GM19455 (cell line): Measurements from ENCODE around the gene THRSP.
"Not testable (repeated sequence)": the region's sequence is repeated elsewhere in the genome, so short reads cannot be mapped to it uniquely, and the experiment has no call there.

Source experiments
- ATAC-seq: cut with Tn5 transposase; IDR thresholded peaks from one replicate; pipeline ENCODE4 v1.9.1; 2021; ENCODE audit not compliant: unreplicated experiment

THRSP gene

DNA sequence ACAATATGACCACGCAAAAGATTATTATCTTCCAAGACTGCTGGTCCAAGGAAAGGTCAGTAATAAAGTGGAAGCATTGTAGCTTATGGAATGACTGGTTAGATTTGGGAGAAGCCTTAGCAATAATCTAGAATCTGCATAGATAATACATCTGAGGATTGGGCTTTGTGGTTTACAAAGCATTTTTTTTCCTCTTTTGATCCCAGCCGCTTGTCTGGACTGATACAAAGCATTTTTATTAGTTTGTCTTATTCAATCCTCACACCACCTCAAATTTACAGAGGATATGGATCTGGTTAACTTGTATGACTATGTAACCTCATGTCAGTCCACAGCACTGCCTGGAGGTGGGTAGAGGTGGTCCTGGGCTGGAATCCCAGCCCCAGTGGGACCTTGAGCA is 990 bp upstream of the THRSP start:
- no peak for ATAC-seq

DNA sequence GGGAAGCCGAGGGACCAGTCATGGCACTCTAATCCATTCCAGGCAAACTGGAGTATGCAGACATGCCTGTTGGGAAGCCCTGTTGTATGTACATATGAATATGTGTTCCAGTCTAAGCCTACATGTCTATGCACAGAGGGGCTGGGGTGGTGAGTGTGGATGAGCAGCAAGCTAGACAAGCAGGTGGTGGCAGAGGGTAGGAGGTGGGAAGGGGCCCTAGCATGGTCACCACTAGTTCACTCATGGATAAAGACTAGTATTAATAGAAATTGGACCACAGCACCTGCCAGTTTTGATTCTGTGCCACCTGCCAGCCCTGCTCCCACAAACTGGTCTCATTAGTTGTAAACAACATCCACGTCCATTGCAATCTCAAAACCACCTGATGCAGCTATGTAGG is 1.5 kb downstream of the THRSP start:
- no peak for ATAC-seq

DNA sequence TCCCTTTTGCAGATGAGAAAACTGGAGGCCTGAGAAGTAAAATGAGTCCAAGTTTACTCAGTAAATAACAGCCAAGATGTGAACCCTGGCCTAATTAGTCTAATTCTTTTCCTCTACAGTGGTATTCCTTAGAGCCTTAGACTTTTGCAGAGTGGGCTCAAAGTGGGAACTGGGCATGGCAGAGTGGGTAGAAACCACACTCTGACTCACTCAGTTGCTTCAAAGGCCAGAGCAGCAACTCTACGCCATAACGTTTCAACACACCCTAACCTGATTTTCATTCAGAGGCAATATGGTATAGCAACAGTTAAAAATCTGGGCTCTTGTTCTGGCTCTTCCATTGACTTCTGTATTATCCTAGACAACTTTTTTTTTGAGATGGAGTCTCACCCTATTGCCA is 2.8 kb downstream of the THRSP start:
- no peak for ATAC-seq

GRCh38 chr11:78067704-78068103 is 4.0 kb downstream of the THRSP start:
- ATAC-seq = no peak

DNA sequence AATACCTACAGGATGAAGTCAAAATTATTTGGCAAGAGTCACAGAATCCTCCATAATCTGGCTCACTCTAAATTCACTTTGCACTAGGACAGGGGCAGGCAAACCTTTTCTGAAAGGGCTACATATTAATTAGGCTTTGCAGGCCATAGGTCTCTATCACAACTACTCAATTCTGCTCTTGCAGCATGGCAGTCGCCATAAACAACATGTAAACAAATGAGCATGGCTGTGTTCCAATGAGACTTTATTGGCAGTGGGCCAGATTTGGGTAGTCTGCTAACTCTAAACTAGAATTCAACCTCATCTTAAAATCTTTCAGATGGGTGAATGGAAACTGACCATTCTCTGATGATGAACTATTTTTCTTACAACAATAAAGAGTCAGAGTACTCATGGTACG is 5.8 kb downstream of the THRSP start:
- no peak for ATAC-seq

DNA sequence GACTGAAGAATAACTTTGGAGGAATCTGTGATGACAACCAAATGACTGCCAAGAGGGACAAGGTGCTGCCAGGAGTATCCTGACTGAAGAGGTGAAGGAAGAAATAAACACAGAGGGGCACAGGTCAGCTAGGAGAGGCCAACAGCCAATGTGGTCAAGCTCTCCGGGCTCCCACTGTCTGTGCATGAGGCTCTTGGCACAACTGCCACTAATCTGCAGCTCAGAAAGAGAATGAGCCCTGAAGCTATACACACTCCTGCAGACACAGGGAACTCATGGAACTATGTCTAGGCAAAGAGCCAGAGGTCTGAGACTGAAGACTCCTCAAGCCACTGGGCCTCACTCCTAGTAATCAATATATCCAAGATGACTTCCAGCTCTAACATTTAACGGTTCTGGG is 7.0 kb downstream of the THRSP start:
- no peak for ATAC-seq

- no peak for ATAC-seq
Observed at GRCh38 chr11:78071717-78072116, 8.1 kb downstream of the THRSP start.

DNA sequence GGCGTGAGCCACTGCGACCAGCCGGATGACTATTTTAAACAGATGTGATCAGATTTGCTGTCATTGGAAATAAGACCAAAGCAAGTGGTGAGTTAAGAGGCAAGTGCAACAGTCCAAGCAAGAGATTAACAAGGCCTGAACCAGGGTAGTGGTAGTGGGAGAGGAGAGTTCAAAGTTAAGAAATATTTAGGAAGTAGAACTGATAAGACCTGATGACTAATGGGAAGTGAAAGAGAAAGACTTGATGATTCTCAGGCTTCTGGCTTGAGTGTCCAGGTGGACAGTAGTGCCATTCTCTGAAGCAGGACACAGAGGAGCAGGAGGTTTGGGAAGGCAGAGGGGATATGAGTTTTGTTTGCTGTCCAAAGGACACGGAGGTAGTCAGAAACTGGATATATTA is 8.8 kb downstream of the THRSP start:
- no peak for ATAC-seq

GRCh38 chr11:78074756-78075155 is 11.1 kb downstream of the THRSP start:
- no peak for ATAC-seq

- no peak for ATAC-seq
Observed at GRCh38 chr11:78076733-78077403, 13.2 kb downstream of the THRSP start.

DNA sequence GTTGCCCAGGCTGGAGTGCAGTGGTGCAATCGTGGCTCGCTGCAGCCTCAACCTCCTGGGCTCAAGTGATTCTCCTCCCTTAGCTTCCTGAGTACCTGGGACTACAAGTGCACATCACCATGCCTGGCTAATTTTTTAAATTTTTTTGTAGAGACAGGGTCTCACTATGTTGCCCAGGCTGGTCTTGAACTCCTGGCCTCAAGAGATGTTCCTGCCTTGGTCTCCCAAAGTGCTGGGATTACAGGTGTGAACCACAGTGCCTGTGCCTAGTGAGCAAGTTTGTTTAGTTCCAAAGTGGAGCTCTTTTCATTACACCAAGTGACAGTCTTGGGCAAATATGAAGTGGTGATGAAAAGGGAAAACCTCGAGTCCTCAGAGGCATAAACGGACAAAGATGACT is 13.9 kb downstream of the THRSP start:
- ATAC-seq = not testable (repeated sequence)

DNA sequence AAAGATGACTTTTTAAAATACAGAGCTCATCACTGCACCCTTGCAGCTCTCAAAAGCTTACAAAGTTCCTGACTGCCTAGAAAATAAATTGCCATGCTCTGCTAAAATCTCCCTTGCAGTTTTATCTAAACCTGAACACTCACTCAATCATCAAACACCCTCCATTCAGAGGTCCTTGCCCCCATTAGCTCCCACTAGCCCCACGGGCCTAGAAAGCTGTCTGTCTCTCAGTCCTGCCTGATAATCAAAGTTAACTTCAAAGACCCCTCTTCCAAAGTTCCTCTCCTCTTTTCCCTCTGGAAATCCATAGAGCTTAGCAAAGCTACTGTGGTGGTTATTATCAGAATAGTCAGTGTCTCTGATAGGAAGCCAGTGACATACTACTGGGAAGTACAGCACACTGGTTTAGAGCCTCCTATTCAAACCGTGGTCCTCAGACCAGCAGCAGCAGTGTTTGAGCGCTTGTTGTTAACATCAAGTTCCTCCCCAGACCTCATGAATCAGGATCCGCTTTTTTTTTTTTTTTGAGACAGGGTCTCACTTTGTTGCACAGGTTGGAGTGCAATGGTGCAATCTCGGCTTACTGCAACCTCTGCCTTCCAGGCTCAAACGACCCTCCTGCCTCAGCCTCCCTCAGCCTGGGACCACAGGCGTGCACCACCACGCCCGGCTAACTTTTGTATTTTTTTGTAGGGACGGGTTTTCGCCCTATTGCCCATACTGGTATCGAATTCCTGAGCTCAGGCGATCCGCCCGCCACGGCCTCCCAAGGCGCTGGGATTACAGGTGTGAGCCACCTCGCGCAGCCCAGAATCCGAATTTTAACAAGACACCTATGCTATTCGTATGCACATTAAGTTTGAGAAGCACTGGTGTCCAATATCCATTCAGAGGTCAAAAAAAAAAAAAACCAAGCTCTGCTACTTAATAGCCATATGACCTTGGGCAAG is 14.8 kb downstream of the THRSP start:
- ATAC-seq = no peak

- ATAC-seq = peak; percentile 90
Observed at GRCh38 chr11:78079232-78080083, 15.8 kb downstream of the THRSP start, which contains the start of gene NDUFC2. Gene NDUFC2 (minus strand): TSS chr11:78079862. CDS start chr11:78079744, 118 bp downstream.

DNA sequence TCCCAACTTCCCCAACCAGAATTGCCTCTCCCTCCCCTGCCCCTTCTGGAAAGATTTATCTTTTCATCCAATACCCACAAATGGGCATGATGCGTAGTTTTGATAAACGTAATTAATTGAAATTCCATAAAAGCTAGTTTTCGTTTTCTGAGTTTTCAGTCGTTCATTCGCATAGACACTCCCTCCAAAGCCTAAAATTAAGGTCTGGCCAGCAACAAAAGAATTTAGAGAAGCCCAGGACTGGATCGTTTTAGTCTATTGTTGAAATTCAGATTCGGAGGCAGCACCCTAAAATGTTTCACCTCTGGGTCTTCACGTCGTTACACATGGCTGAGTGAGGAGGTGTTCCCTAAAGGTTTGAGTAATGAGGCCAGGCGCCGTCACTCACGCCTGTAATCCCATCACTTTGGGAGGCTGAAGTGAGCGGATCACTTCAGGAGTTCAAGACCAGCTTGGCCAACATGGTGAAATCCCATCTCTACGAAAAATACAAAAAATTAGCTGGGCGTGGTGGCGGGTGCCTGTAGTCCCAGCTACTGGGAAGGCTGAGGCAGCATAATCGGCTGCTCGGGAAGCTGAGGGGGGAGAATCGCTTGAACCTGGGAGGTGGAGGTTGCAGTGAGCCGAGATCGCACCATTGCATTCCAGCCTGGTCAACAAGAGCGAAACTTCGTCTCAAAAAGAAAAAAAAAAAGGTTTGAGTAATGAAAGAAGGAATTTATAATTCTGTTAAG is 16.6 kb downstream of the THRSP start:
- ATAC-seq = no peak

DNA sequence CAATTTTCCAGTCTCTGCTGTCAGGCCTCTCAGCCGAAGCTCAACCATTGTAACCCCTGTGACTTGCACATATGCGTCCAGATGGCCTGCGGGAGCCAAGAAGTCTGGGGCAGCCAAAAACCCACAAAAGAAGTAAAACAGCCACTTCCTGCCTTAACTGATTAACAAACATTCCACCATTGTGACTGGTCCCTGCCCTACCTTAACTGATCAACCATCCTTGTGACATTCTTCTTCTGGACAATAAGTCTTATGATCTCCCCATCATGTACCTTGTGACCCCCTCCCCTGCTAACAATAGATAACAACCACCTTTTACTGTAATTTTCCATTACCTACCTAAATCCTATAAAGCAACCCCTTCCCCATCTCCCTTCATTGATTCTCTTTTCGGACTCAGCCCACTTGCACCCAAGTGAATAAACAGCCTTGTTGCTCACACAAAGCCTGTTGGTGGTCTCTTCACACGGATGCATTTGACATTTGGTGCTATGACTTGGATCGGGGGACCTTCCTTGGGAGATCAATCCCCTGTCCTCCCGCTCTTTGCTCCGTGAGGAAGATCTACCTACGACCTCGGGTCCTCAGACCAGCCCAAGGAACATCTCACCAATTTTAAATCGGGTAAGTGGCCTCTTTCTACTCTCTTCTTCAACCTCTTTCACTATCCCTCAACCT is 17.3 kb downstream of the THRSP start:
- ATAC-seq = no peak

DNA sequence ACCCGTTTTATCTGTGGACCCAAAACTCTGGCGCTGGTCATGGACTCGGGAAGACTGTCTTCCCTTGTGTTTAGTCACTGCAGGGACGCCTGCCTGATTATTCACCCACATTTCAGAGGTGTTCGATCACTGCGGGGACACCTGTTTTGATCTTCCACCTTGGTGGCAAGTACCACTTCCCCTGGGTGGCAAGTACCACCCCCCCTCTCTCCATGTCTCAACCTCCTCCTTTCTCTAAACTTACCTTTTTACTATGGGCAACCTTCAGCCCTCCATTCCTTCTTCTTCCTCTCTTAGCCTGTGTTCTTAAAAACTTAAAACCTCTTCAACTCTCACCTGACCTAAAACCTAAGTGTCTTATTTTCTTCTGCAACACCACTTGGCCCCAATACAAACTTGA is 17.9 kb downstream of the THRSP start:
- no peak for ATAC-seq

DNA sequence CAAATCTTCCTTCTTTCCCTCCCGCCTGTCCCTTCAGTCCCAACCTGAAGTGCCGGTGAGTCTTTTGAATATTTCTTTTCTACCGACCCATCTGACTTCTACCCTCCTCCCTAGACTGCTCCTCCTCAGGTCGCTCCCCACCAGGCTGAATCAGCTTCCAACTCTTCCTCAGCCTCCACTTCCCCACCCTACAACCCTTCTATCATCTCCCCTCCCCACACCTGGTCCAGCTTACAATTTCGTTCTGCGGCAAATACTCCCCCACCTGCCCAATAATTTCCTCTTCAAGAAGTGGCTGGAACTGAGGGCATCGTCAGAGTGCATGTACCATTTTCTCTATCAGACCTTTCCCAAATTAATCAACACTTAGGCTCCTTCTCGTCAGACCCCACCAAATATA is 18.5 kb downstream of the THRSP start:
- no peak for ATAC-seq

- ATAC-seq = no peak
Observed at GRCh38 chr11:78083021-78083420, 19.4 kb downstream of the THRSP start.

DNA sequence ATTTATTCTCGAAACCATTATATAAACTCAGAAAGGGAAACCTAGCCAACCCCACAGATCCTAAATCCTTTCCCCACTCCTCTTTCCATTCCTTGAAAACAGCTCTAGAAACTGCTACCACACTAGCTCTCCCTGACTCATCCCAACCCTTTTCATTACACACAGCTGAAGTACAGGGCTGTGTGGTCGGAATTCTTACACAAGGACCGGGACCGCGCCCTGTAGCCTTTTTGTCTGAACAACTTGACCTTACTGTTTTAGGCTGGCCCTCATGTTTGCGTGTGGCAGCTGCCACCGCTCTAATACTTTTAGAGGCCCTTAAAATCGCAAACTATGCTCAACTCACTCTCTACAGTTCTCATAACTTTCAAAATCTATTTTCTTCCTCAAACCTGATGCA is 20.8 kb downstream of the THRSP start:
- ATAC-seq = not testable (repeated sequence)

- ATAC-seq = no peak
Observed at GRCh38 chr11:78085972-78086371, 22.3 kb downstream of the THRSP start.
